ENCODE data around the gene DYRK1B.

- TF ChIP-seq CTCF (conservative IDR thresholded peaks at IDR 0.05; ENCODE audit: low read depth in 2 of 2), result no peak
- TF ChIP-seq CREB1 (CRISPR knock-in tag; IDR thresholded peaks at IDR 0.05; ENCODE audit: low read depth), result no peak
- TF ChIP-seq POLR2AphosphoS5 (IDR thresholded peaks at IDR 0.05; ENCODE audit: low read depth), result no peak
- no peak for TF ChIP-seq EZH2 (IDR thresholded peaks at IDR 0.05; ENCODE audit: low read depth, unreplicated experiment)
- TF ChIP-seq ETS1 (IDR thresholded peaks at IDR 0.05), result no peak
- TF ChIP-seq EZH2phosphoT487 (IDR thresholded peaks at IDR 0.05; ENCODE audit: unreplicated experiment), result no peak
- no peak for TF ChIP-seq REST (IDR thresholded peaks at IDR 0.05; ENCODE audit: unreplicated experiment)
- TF ChIP-seq STAT1 (IDR thresholded peaks at IDR 0.05; ENCODE audit: unreplicated experiment), result no peak
- TF ChIP-seq ZNF114 (CRISPR knock-in tag; IDR thresholded peaks at IDR 0.05), result no peak
- TF ChIP-seq JUNB (IDR thresholded peaks at IDR 0.05; ENCODE audit: unreplicated experiment), result no peak
Observed at GRCh38 chr19:39829702-39830275, 4.2 kb downstream of the DYRK1B start.

Data from GM23338 (cell line).